Mucosa of descending colon (tissue), 3 donors: ENCODE data around the gene LRRC1. TPM values are rescaled to one million over a fixed set of nuclear protein-coding genes. Genes with fewer than 3 reads are reported as not detected.
"Not testable (repeated sequence)": the region's sequence is repeated elsewhere in the genome, so short reads cannot be mapped to it uniquely, and the experiment has no call there.

ENCODE experiments used
- ATAC-seq: fragments of 200-7000 bp; cut with Tn5 transposase; one replicate; pipeline ENCODE4 v1.9.1; 2020; ENCODE audit warnings: mild to moderate bottlenecking, moderate library complexity
- DNase-seq, 3 donors: peaks; one replicate each; pipeline ENCODE4 v3.0.0-alpha.2; 2020
- H3K36me3 ChIP-seq: fragments of 200-600 bp; one replicate; pipeline ENCODE4 v1.8.0; 2021; ENCODE audit warnings: low read depth, mild to moderate bottlenecking
- H3K4me1 ChIP-seq: fragments of 200-600 bp; one replicate; pipeline ENCODE4 v1.8.0; 2021; ENCODE audit warnings: low read depth, mild to moderate bottlenecking
- H3K4me3 ChIP-seq: fragments of 200-600 bp; one replicate; pipeline ENCODE4 v1.8.0; 2021; ENCODE audit warnings: mild to moderate bottlenecking
- H3K9me3 ChIP-seq: fragments of 200-600 bp; one replicate; pipeline ENCODE4 v1.8.0; 2021; ENCODE audit warnings: mild to moderate bottlenecking
- intact Hi-C, 2 donors: fragments of 100-400 bp; cut with DNase I in 1 of 2; cut with micrococcal nuclease in 1 of 2; formaldehyde crosslinking; loops; one replicate each; pipeline versions ENCODE4 v1.11.0 to v1.11.1; 2022; cut with DNase I, micrococcal nuclease
- total RNA-seq, 3 donors: library from RNA; stranded (reverse); fragmentation: NEBNext Ultra II Directional in 2 of 3; extraction: Animal tissue kit (Norgen Biotek cat#: 25700) in 2 of 3; gene quantifications; one replicate each; pipeline versions ENCODE4 v1.2.1 to v1.2.4, GENCODE V29; 2021 to 2023
- TF ChIP-seq, protein P1 (sequence below): fragments of 200-600 bp; IDR thresholded peaks from one replicate; pipeline ENCODE4 v1.8.0; 2022; ENCODE audit warnings: antibody characterized with exemption, mild to moderate bottlenecking
- donor health status: DM: no; HTN: no; CAD: no; lungs with moderate emphysema.
- donor health status: DM: no; HTN: no; CAD: no.
- donor health status: DM: no; HTN: yes; CAD: no.

LRRC1 gene
- total RNA-seq, 3 donors from 2014 or later, result 57.7 to 105 (median 89.4) TPM

DNA sequence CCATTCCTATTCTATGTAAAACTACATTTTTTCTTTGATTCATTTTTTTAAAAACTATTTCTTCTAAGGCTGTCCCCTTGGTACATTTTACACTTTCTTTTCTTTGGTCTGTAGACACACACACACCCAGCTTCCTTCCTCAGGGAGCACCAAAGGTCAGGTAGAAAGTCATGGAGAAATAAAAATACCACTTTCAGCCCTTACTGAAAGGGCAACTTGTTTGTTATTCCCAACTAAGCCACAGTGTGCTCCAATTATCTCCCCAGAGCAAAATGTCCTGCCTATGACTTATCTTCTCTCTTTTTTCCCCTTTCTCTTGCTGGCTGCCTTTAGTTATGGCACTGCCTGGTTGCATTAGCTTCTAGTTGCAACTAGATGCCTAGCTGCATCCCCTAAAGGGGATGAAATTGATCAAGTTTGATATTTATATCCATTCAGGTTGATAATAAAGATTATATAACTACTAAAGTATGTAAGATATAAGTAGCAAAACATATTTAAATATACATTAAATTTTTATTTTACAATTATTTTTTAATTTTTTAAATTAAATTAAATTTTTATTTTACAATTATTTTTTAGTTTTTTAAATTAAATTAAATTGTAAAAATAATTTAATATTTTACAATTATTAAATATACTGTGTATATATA is 21.6 kb upstream of the LRRC1 start:
- intact Hi-C loops, result no loop called here
- no peak for DNase-seq
- no peak overlapping the region for H3K4me3 ChIP-seq
- H3K9me3 ChIP-seq, result no peaks in the 10 kb centered on the region
- no peaks in the 10 kb centered on the region for H3K4me1 ChIP-seq
- TF ChIP-seq, protein P1, sequence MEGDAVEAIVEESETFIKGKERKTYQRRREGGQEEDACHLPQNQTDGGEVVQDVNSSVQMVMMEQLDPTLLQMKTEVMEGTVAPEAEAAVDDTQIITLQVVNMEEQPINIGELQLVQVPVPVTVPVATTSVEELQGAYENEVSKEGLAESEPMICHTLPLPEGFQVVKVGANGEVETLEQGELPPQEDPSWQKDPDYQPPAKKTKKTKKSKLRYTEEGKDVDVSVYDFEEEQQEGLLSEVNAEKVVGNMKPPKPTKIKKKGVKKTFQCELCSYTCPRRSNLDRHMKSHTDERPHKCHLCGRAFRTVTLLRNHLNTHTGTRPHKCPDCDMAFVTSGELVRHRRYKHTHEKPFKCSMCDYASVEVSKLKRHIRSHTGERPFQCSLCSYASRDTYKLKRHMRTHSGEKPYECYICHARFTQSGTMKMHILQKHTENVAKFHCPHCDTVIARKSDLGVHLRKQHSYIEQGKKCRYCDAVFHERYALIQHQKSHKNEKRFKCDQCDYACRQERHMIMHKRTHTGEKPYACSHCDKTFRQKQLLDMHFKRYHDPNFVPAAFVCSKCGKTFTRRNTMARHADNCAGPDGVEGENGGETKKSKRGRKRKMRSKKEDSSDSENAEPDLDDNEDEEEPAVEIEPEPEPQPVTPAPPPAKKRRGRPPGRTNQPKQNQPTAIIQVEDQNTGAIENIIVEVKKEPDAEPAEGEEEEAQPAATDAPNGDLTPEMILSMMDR, result no peak
- no peaks in the 10 kb centered on the region for H3K36me3 ChIP-seq
- no peak for ATAC-seq

DNA sequence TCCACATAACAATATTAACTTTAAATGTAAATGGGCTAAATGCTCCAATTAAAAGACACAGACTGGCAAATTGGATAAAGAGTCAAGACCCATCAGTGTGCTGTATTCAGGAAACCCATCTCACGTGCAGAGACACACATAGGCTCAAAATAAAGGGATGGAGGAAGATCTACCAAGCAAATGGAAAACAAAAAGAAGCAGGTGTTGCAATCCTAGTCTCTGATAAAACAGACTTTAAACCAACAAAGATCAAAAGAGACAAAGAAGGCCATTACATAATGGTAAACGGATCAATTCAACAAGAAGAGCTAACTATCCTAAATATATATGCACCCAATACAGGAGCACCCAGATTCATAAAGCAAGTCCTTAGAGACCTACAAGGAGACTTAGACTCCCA is 18.7 kb upstream of the LRRC1 start:
- H3K9me3 ChIP-seq, ATAC-seq, H3K36me3 ChIP-seq, DNase-seq, H3K4me3 ChIP-seq, H3K4me1 ChIP-seq, intact Hi-C loops: not testable (repeated sequence)

DNA sequence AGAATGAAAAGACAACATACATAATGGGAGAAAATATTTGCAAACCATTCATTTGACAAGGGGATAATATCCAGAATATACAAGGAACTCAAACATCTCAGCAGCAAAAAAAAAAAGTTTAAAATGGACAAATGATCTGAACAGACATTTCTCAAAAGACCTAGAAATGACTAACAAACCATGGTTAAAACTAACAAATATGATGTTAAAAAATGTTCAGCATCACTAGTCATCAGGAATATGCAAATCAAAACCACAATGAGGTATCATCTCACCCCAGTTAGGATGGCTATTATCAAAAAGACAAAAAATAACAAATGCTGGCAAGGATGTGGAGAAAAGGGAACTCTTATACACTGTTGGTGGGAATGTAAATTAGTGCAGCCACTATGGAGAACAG is 9.8 kb upstream of the LRRC1 start:
- H3K9me3 ChIP-seq, result peaks cover 13% of the 10 kb centered on the region
- ATAC-seq, H3K36me3 ChIP-seq, DNase-seq, H3K4me3 ChIP-seq, H3K4me1 ChIP-seq, intact Hi-C loops: not testable (repeated sequence)

DNA sequence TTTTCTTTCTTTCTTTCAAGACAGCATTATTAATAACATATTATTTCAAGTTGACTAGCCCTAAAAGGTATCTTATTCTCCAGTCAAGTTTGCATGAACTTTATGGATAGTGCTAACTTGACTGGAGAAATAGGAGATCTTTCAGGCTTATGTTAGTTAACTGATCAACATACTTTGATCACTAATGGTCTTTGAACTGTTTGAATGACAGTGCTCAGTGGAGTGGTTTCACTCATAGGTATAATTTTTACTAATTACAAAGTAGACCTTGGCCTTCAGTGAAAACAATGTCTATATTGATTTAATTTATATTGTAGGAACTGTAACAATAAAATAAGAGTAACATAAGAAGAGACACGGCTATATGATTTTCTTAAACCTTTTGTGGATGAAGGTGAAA is 8.0 kb upstream of the LRRC1 start:
- ATAC-seq (no peak), DNase-seq (no peak)
- Histone ChIP-seq H3K4me3 (no peak overlapping the region), H3K4me1 (no peaks in the 10 kb centered on the region), H3K36me3 (no peaks in the 10 kb centered on the region), H3K9me3 (peaks cover 13% of the 10 kb centered on the region)
- intact Hi-C loops, result no loop called here
- TF ChIP-seq, protein P1, result no peak

DNA sequence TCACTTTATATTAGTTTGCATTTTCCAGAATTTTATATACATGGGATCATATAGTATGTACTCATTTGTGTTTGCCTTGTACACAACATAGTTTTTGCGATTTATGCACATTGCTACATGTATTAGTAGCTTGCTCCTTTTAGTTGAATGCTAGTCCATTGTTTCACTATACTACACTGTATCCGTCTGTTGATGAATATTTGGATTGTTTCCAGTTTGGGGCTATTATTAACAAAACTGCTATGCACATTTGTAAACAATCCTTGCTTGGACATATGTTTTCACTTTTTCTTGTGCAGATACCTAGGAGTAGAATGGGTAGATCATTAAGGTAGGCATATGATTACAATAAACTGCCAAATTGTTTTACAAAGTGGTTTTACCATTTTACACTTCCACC is 3.9 kb upstream of the LRRC1 start:
- H3K36me3 ChIP-seq, result no peaks in the 10 kb centered on the region
- peaks cover 3% of the 10 kb centered on the region for H3K4me1 ChIP-seq
- peaks cover 13% of the 10 kb centered on the region for H3K9me3 ChIP-seq
- TF ChIP-seq, protein P1, result no peak
- ATAC-seq (no peak), DNase-seq (no peak)
- H3K4me3 ChIP-seq, result no peak overlapping the region
- intact Hi-C loops, result loop anchor here (5.0 to 10.0 kb wide), 2 partner anchors 164 to 166 kb away; no protein-coding TSS in a partner anchor

DNA sequence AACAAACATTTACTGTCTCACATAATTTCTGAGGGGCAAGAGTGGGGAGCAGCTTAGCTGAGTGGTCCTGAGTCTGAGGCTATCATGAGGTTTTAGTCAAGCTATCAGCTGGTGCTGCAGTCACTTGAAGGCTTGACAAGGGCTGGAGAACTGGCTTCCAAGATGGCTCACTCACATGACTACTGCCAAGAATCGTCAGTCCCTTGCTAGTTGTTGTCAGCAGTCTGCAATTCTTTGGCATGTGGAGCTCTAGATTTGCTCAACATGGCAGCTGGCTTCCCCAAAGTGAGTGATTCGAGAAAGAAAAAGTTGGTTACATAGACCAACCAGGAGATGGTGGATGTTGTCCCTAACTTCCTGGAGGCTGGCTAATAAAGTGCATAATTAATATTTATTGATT is 2.8 kb upstream of the LRRC1 start:
- ATAC-seq, result no peak
- no peaks in the 10 kb centered on the region for H3K36me3 ChIP-seq
- TF ChIP-seq, protein P1, result no peak
- intact Hi-C loops, result loop anchor here (5.0 to 10.0 kb wide), 2 partner anchors 163 to 165 kb away; no protein-coding TSS in a partner anchor
- DNase-seq, result no peak
- no peak overlapping the region for H3K4me3 ChIP-seq
- H3K4me1 ChIP-seq, result peaks cover 3% of the 10 kb centered on the region
- peaks cover 13% of the 10 kb centered on the region for H3K9me3 ChIP-seq

DNA sequence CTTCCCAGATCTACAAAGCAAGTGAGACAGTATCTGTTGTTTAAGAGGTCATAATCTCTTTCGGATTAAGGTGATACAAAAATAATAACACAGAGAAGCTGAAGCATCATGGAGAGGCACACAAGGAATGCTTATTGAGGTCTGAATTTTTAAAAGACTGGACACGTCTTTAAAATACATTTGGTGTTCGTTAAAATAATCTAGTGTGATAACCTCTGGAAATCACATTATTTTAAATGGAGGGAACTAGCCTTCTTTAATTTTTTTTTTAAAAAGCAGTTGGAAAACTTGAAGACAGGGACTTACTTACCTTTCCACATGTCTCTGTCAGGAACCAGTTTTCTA is 1.9 kb upstream of the LRRC1 start:
- TF ChIP-seq, protein P1, result no peak
- DNase-seq, result no peak

More for the DNA sequence above, 1.9 kb upstream of the LRRC1 start:
- intact Hi-C loops, result loop anchor here (5.0 to 10.0 kb wide), 2 partner anchors 162 to 164 kb away; no protein-coding TSS in a partner anchor
- H3K4me1 ChIP-seq, result peaks cover 3% of the 10 kb centered on the region
- no peak overlapping the region for H3K4me3 ChIP-seq
- peaks cover 13% of the 10 kb centered on the region for H3K9me3 ChIP-seq
- H3K36me3 ChIP-seq, result no peaks in the 10 kb centered on the region
- no peak for ATAC-seq
